Measurements from ENCODE around the gene MAPK11.
A peak's percentile ranks its signal among the peaks of the same experiment; 100 is the strongest.

DNA sequence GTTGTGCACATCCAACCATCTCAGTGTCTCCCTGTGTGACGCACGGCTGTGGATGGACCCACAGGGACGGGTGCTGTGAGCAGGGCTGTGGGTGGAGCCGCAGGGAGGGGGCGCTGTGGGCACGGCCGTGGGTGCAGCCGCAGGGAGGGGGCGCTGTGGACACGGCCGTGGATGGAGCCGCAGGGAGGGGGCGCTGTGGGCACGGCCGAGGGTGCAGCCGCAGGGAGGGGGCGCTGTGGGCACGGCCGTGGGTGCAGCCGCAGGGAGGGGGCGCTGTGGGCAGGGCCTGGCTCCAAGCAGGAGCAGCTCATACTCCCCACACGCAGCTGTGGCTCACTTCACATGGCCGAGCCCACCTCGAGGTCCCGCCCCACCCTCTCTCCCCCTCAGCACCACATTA lies 6.0 kb upstream of the MAPK11 start:
- TF ChIP-seq, protein P1, sequence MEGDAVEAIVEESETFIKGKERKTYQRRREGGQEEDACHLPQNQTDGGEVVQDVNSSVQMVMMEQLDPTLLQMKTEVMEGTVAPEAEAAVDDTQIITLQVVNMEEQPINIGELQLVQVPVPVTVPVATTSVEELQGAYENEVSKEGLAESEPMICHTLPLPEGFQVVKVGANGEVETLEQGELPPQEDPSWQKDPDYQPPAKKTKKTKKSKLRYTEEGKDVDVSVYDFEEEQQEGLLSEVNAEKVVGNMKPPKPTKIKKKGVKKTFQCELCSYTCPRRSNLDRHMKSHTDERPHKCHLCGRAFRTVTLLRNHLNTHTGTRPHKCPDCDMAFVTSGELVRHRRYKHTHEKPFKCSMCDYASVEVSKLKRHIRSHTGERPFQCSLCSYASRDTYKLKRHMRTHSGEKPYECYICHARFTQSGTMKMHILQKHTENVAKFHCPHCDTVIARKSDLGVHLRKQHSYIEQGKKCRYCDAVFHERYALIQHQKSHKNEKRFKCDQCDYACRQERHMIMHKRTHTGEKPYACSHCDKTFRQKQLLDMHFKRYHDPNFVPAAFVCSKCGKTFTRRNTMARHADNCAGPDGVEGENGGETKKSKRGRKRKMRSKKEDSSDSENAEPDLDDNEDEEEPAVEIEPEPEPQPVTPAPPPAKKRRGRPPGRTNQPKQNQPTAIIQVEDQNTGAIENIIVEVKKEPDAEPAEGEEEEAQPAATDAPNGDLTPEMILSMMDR (optimal IDR thresholded peaks at IDR 0.05 in 1 of 3, IDR thresholded peaks at IDR 0.05 in 1 of 3, conservative IDR thresholded peaks at IDR 0.05 in 1 of 3; ENCODE audit: extremely low read depth in 1 of 3, insufficient read depth in 2 of 3, low read length in 3 of 3): peak; percentile 45 to 82 (median 65)
- no peak for TF ChIP-seq EZH2 (IDR thresholded peaks at IDR 0.05; ENCODE audit: low read length)

Data from keratinocyte (primary cell).